HepG2 (cell line): Measurements from ENCODE around the gene SPRN. TPM values are rescaled to one million over a fixed set of nuclear protein-coding genes. Genes with fewer than 3 reads are reported as not detected.

Experiments
- BCL3 ChIP-seq: sonication (generic); formaldehyde crosslinking; IDR thresholded peaks from 2 replicates; pipeline ENCODE4 v1.5.1; 2020; ENCODE audit warnings: mild to moderate bottlenecking, missing genetic modification reagents, moderate library complexity
- CBX5 ChIP-seq: sonication (generic); formaldehyde crosslinking; IDR thresholded peaks from 2 replicates; pipeline ENCODE4 v1.4.0; 2020; ENCODE audit warnings: missing genetic modification reagents, borderline replicate concordance
- CENPX ChIP-seq: sonication (generic); formaldehyde crosslinking; IDR thresholded peaks from 2 replicates; pipeline ENCODE4 v1.9.0; 2021; ENCODE audit warnings: mild to moderate bottlenecking, missing genetic modification reagents, moderate library complexity
- ETV5 ChIP-seq: IDR thresholded peaks from 2 replicates; pipeline ENCODE4 v1.6.1; 2018; ENCODE audit warnings: missing biosample characterization, missing genetic modification reagents, inconsistent platforms, borderline replicate concordance
- FOXC1 ChIP-seq: sonication (generic); formaldehyde crosslinking; IDR thresholded peaks from 2 replicates; pipeline ENCODE4 v1.8.0; 2022; ENCODE audit warnings: mild to moderate bottlenecking, missing genetic modification reagents, borderline replicate concordance
- FOXK2 ChIP-seq: fragments of 450-650 bp; IDR thresholded peaks from 2 replicates; pipeline ENCODE4 v1.6.1; 2016
- HNF1B ChIP-seq: sonication (generic); formaldehyde crosslinking; IDR thresholded peaks from 2 replicates; pipeline ENCODE4 v1.5.1; 2020; ENCODE audit warnings: mild to moderate bottlenecking, moderate library complexity, missing genetic modification reagents
- JDP2 ChIP-seq: sonication (generic); formaldehyde crosslinking; IDR thresholded peaks from 2 replicates; pipeline ENCODE4 v1.8.1; 2022; ENCODE audit warnings: missing genetic modification reagents, borderline replicate concordance
- JUND ChIP-seq: sonication (generic); formaldehyde crosslinking; IDR thresholded peaks from 2 replicates; pipeline ENCODE4 v1.8.0; 2022; ENCODE audit warnings: mild to moderate bottlenecking, missing genetic modification reagents
- MIER2 ChIP-seq: IDR thresholded peaks from 2 replicates; pipeline ENCODE4 v1.6.1; 2016; ENCODE audit warnings: missing biosample characterization, missing genetic modification reagents
- PHF20 ChIP-seq: sonication (generic); formaldehyde crosslinking; IDR thresholded peaks from 2 replicates; pipeline ENCODE4 v1.5.0; 2020; ENCODE audit warnings: mild to moderate bottlenecking, missing genetic modification reagents
- SMC3 ChIP-seq: IDR thresholded peaks from 2 replicates; pipeline ENCODE4 v1.6.1; 2011; ENCODE audit warnings: low read length, improper control_type of control experiment
- SPEN ChIP-seq: sonication (generic); formaldehyde crosslinking; IDR thresholded peaks from 2 replicates; pipeline ENCODE4 v1.5.1; 2020; ENCODE audit warnings: low read depth, mild to moderate bottlenecking, missing genetic modification reagents
- SSRP1 ChIP-seq: IDR thresholded peaks from 2 replicates; pipeline ENCODE4 v1.6.1; 2016; ENCODE audit warnings: control low read depth
- SYNCRIP ChIP-seq: fragments of 200-400 bp; formaldehyde crosslinking; IDR thresholded peaks from 2 replicates; pipeline ENCODE4 v1.6.1; 2018; ENCODE audit warnings: mild to moderate bottlenecking, low read depth, low read length; ENCODE audit not compliant: insufficient read depth
- TBX3 ChIP-seq: fragments of 450-650 bp; IDR thresholded peaks from 2 replicates; pipeline ENCODE4 v1.6.1; 2017; ENCODE audit warnings: antibody characterized with exemption, mild to moderate bottlenecking, inconsistent platforms, borderline replicate concordance
- THYN1 ChIP-seq: sonication (generic); formaldehyde crosslinking; IDR thresholded peaks from 2 replicates; pipeline ENCODE4 v1.8.1; 2023; ENCODE audit warnings: low read depth, mild to moderate bottlenecking, moderate library complexity, missing genetic modification reagents, borderline replicate concordance
- ZEB1 ChIP-seq: IDR thresholded peaks from 2 replicates; pipeline ENCODE4 v1.6.1; 2012; ENCODE audit warnings: mild to moderate bottlenecking, low read depth, inconsistent platforms; ENCODE audit not compliant: insufficient replicate concordance
- ZMYM2 ChIP-seq: sonication (generic); formaldehyde crosslinking; IDR thresholded peaks from 2 replicates; pipeline ENCODE4 v1.8.0; 2022; ENCODE audit warnings: mild to moderate bottlenecking, missing genetic modification reagents
- ZNF337 ChIP-seq: sonication (generic); formaldehyde crosslinking; IDR thresholded peaks from 2 replicates; pipeline ENCODE4 v1.5.1; 2020; ENCODE audit warnings: missing genetic modification reagents, low read depth, mild to moderate bottlenecking, borderline replicate concordance
- ZNF44 ChIP-seq: sonication (generic); formaldehyde crosslinking; IDR thresholded peaks from 2 replicates; pipeline ENCODE4 v1.5.1; 2020; ENCODE audit warnings: mild to moderate bottlenecking, missing genetic modification reagents
- ZNF619 ChIP-seq: sonication (generic); formaldehyde crosslinking; IDR thresholded peaks from 2 replicates; pipeline ENCODE4 v1.4.0; 2020; ENCODE audit warnings: mild to moderate bottlenecking, missing genetic modification reagents
- ZNF781 ChIP-seq: sonication (generic); formaldehyde crosslinking; IDR thresholded peaks from 2 replicates; pipeline ENCODE4 v1.5.1; 2020; ENCODE audit warnings: borderline replicate concordance, mild to moderate bottlenecking, missing genetic modification reagents; ENCODE audit errors: not compliant biosample characterization
- polyA plus RNA-seq, 8 experiments: library from polyadenylated mRNA; depleted of rRNA in 3 of 8; stranded (reverse) in 7 of 8; unstranded in 1 of 8; fragments of >200 nt; fragmentation: Illumina TruSeq in 4 of 8; extraction: Trizol in 4 of 8; gene quantifications; 2 replicates each; pipeline versions ENCODE4 v1.2.1 to v1.2.3, GENCODE V29; 2011 to 2016; ENCODE audit warnings: low read depth in 4 of 8, missing spikeins in 1 of 8, mixed read lengths in 1 of 8; ENCODE audit not compliant: insufficient read depth in 1 of 8
- total RNA-seq, 5 experiments: library from RNA; depleted of rRNA; stranded (reverse); fragments of >200 nt; fragmentation: Illumina TruSeq; extraction: Trizol; gene quantifications; 2 replicates each; pipeline ENCODE4 v1.2.3, GENCODE V29; 2016; ENCODE audit warnings: low read depth in 1 of 5
- TF ChIP-seq, protein P1 (sequence below): sonication (generic); formaldehyde crosslinking; IDR thresholded peaks from 2 replicates; pipeline ENCODE4 v1.8.0; 2022; ENCODE audit warnings: mild to moderate bottlenecking, missing genetic modification reagents, moderate library complexity
- TF ChIP-seq, protein P2 (sequence below): IDR thresholded peaks from 2 replicates; pipeline ENCODE4 v1.6.1; 2016
- TF ChIP-seq, protein P3 (sequence below): sonication (generic); formaldehyde crosslinking; IDR thresholded peaks from 2 replicates; pipeline ENCODE4 v1.5.0; 2020; ENCODE audit warnings: missing genetic modification reagents

The SPRN gene
- total and polyA plus RNA-seq, 2 of the 13 experiments (the other 11 are each of a cell fraction or from before 2014, with no cell fraction given) = not detected

DNA sequence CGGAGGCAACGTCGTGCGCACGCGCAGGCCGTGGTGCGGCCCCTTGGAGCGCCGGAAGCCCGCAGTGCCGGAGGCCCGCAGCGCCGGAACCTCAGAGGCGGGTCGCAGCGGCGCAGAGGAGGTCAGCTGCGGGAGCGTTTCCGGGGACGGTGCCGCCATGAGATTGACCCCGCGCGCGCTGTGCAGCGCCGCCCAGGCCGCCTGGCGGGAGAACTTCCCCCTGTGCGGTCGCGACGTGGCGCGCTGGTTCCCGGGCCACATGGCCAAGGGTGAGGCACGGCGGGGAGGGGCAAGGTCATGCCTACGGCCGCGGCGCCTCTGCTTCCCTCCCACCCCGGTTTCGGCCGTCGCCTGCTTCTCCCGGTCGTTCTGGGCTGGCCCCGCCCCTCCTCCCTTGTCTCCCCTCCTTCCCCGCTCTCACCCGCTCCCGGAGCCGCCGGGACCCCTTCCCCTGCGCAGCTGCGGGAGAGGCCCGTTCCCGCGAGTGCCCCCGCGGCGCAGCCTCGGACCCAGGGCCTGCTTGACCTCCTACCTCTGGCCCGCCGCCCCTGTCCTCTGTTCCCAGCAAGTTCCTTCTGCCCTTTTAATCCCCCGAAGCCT, 30.3 kb downstream of the SPRN start, which contains the start of gene MTG1 (continued):
- TF ChIP-seq ZEB1 = no peak
- TF ChIP-seq ZNF337 = no peak
- no peak; the same call in 1 of the 2 replicates for TF ChIP-seq ZMYM2 (CRISPR knock-in tag)
- TF ChIP-seq ZNF619 (CRISPR knock-in tag) = peak; percentile 87; the same call in 1 of the 2 replicates
- peak; percentile 72 for TF ChIP-seq ZNF781 (CRISPR knock-in tag)
- no peak for TF ChIP-seq SMC3
- TF ChIP-seq, protein P1, sequence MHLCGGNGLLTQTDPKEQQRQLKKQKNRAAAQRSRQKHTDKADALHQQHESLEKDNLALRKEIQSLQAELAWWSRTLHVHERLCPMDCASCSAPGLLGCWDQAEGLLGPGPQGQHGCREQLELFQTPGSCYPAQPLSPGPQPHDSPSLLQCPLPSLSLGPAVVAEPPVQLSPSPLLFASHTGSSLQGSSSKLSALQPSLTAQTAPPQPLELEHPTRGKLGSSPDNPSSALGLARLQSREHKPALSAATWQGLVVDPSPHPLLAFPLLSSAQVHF = no peak
- no peak for TF ChIP-seq ZNF44 (CRISPR knock-in tag)
- peak; percentile 48; the same call in 1 of the 2 replicates for TF ChIP-seq JUND (CRISPR knock-in tag)
- TF ChIP-seq, protein P2, sequence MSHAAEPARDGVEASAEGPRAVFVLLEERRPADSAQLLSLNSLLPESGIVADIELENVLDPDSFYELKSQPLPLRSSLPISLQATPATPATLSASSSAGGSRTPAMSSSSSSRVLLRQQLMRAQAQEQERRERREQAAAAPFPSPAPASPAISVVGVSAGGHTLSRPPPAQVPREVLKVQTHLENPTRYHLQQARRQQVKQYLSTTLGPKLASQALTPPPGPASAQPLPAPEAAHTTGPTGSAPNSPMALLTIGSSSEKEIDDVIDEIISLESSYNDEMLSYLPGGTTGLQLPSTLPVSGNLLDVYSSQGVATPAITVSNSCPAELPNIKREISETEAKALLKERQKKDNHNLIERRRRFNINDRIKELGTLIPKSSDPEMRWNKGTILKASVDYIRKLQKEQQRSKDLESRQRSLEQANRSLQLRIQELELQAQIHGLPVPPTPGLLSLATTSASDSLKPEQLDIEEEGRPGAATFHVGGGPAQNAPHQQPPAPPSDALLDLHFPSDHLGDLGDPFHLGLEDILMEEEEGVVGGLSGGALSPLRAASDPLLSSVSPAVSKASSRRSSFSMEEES = peak; percentile 72
- no peak for TF ChIP-seq HNF1B
- no peak for TF ChIP-seq FOXK2
- TF ChIP-seq MIER2 (CRISPR knock-in tag) = no peak
- TF ChIP-seq CENPX (CRISPR knock-in tag) = no peak
- peak; percentile 89 for TF ChIP-seq ETV5 (CRISPR knock-in tag)
- peak; percentile 73; the same call in 1 of the 2 replicates for TF ChIP-seq FOXC1 (CRISPR knock-in tag)
- TF ChIP-seq TBX3 = peak; percentile 27; the same call in 1 of the 2 replicates
- peak; percentile 95 for TF ChIP-seq PHF20
- TF ChIP-seq THYN1 (CRISPR knock-in tag) = no peak
- TF ChIP-seq, protein P3, sequence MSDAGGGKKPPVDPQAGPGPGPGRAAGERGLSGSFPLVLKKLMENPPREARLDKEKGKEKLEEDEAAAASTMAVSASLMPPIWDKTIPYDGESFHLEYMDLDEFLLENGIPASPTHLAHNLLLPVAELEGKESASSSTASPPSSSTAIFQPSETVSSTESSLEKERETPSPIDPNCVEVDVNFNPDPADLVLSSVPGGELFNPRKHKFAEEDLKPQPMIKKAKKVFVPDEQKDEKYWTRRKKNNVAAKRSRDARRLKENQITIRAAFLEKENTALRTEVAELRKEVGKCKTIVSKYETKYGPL (CRISPR knock-in tag) = peak; percentile 53; the same call in 1 of the 2 replicates
- TF ChIP-seq SPEN = peak; percentile 91
- TF ChIP-seq JDP2 (CRISPR knock-in tag) = no peak
- no peak for TF ChIP-seq SSRP1 (CRISPR knock-in tag)
- peak; percentile 88 for TF ChIP-seq BCL3
- 0 out of 2 replicates have a peak, but pooled peaks have one; percentile 46 for TF ChIP-seq CBX5 (CRISPR knock-in tag)
- TF ChIP-seq SYNCRIP = no peak
